ENCODE measurements around the gene PTPRE. TPM values are rescaled to one million over a fixed set of nuclear protein-coding genes. Genes with fewer than 3 reads are reported as not detected.

PTPRE gene
- total and polyA plus RNA-seq, 2 of the 4 experiments (the other 2 are of a cell fraction) = 0.34 to 0.54 TPM

- 84% methylated on average over 7 of the region's 23 CpGs; no CpG with 5 or more reads in 1 of the 2 experiments for WGBS, 2 experiments (ENCODE audit: extremely low coverage in 2 of 2, insufficient read length in 1 of 2)
- no TSS peak for BruUV-seq (replicated peaks)
- Histone ChIP-seq H3K14ac (replicated peaks; ENCODE audit: low read depth, low read length) (no peak overlapping the region), H3K4me2 (ENCODE audit: low read depth, low read length) (no peak overlapping the region), H2BK15ac (ENCODE audit: low read depth, low read length) (no peak overlapping the region), H3K9me1 (ENCODE audit: insufficient read depth, low read length) (no peaks in the 10 kb centered on the region), H4K8ac (ENCODE audit: low read depth in 2 of 2, low read length in 2 of 2) (no peak overlapping the region), H3K4ac (ENCODE audit: low read depth, low read length) (no peak overlapping the region), H2AK5ac (ENCODE audit: low read depth, low read length) (no peak overlapping the region), H3K9me3 (ENCODE audit: control insufficient read depth, insufficient read depth, low read length) (no peaks in the 10 kb centered on the region), H2BK5ac (ENCODE audit: low read depth, low read length, poor library complexity, severe bottlenecking) (no peak overlapping the region), H3K4me1 (ENCODE audit: control insufficient read depth, insufficient read depth, low read length) (peaks cover 4% of the 10 kb centered on the region; the same call in 1 of the 2 replicates), H3K27me3 (ENCODE audit: control insufficient read depth, insufficient read depth, low read length) (no peaks in the 10 kb centered on the region), H3K36me3 (ENCODE audit: control insufficient read depth, insufficient read depth, low read length) (no peaks in the 10 kb centered on the region), H2BK120ac (ENCODE audit: low read depth, low read length) (no peak overlapping the region), H3K4me3 (ENCODE audit: insufficient read depth, low read depth, low read length) (no peak overlapping the region), H3K56ac (ENCODE audit: extremely low read depth, insufficient read depth, low read length) (no peak overlapping the region), H3K9ac (ENCODE audit: low read depth, low read length) (no peak overlapping the region), H4K91ac (ENCODE audit: insufficient read depth, low read depth, low read length) (no peak overlapping the region), H4K5ac (ENCODE audit: low read depth, low read length) (no peak overlapping the region), H3K23ac (ENCODE audit: low read depth, low read length) (no peak overlapping the region), H2AFZ (replicated peaks; ENCODE audit: low read length, poor library complexity) (no peak overlapping the region), H3K27ac (ENCODE audit: insufficient read depth, low read length) (no peak overlapping the region), H3K79me1 (ENCODE audit: low read depth in 1 of 2, low read length in 2 of 2) (no peaks in the 10 kb centered on the region), H4K20me1 (ENCODE audit: insufficient read depth, low read length) (no peaks in the 10 kb centered on the region), H2AK9ac (replicated peaks; ENCODE audit: low read depth, low read length, poor library complexity) (no peak overlapping the region), H2BK20ac (ENCODE audit: low read depth, low read length) (no peak overlapping the region), H3K18ac (ENCODE audit: low read depth, low read length) (no peak overlapping the region)
- dilution Hi-C loops (cut with HindIII; ENCODE audit: low sequenced_read_pairs, unreplicated experiment) = no loop called here
- ChIA-PET CTCF (no interaction called here), POLR2A (ENCODE audit: unreplicated experiment) (no interaction called here)
- DNase-seq = no peak
- in situ Hi-C loops (cut with MboI; ENCODE audit: low sequenced_read_pairs) = no loop called here
- no peak for ATAC-seq (ENCODE audit: low read depth)
- intact Hi-C loops (cut with micrococcal nuclease) = no loop called here
- TF ChIP-seq BHLHE40 (IDR thresholded peaks at IDR 0.05; ENCODE audit: low read depth, low read length) (no peak), RCOR1 (IDR thresholded peaks at IDR 0.05; ENCODE audit: insufficient replicate concordance, low read length) (no peak), POLR2A (IDR thresholded peaks at IDR 0.05; ENCODE audit: low read depth, low read length) (no peak), CEBPB (IDR thresholded peaks at IDR 0.05; ENCODE audit: low read depth, low read length) (no peak), FOS (IDR thresholded peaks at IDR 0.05; ENCODE audit: low read depth, low read length) (no peak), SMC3 (IDR thresholded peaks at IDR 0.05; ENCODE audit: low read depth, low read length) (no peak), RFX5 (IDR thresholded peaks at IDR 0.05; ENCODE audit: low read depth, low read length) (no peak), USF2 (IDR thresholded peaks at IDR 0.05; ENCODE audit: low read depth, low read length) (no peak), MXI1 (IDR thresholded peaks at IDR 0.05; ENCODE audit: borderline replicate concordance, low read depth, low read length) (no peak), MAFK (IDR thresholded peaks at IDR 0.05; ENCODE audit: low read depth, low read length) (no peak), RAD21 (IDR thresholded peaks at IDR 0.05; ENCODE audit: low read length) (no peak), NFE2L2 (IDR thresholded peaks at IDR 0.05; ENCODE audit: low read depth, low read length) (no peak), MAZ (IDR thresholded peaks at IDR 0.05; ENCODE audit: borderline replicate concordance, low read depth, low read length) (no peak), ELK1 (IDR thresholded peaks at IDR 0.05; ENCODE audit: borderline replicate concordance, low read depth, low read length) (no peak)
Observed at GRCh38 chr10:128046156-128046952, 139.5 kb downstream of the PTPRE start.
